GM18526 (cell line): ENCODE measurements around the gene ISOC2.
A peak's percentile ranks its signal among the peaks of the same experiment; 100 is the strongest.

ENCODE experiments used
- POLR2A ChIP-seq: IDR thresholded peaks from 3 replicates; pipeline ENCODE4 v1.6.1; 2011; ENCODE audit not compliant: insufficient read length; ENCODE audit errors: extremely low read depth

Gene ISOC2

GRCh38 chr19:55472463-55472862 lies 11.0 kb upstream of the ISOC2 start:
- TF ChIP-seq POLR2A: no peak

GRCh38 chr19:55471266-55471665 lies 9.8 kb upstream of the ISOC2 start:
- TF ChIP-seq POLR2A: no peak

DNA sequence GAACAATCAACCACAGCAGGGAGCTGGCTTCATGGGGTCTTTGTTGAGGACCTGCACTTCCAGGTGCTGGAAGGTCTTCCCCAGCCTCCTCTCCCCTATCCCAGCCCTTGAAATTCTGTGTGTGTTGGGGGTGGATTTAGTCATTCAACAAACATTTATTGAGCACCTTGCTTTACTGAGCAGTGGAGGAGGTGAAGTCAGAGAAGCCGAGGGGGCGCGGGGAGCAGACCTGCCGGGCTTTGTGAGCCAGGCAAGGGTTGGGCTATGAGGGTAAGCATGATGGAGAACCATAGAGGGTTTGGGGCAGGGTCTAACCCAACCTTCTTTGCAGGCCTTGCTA lies 6.6 kb upstream of the ISOC2 start:
- TF ChIP-seq POLR2A: no peak

DNA sequence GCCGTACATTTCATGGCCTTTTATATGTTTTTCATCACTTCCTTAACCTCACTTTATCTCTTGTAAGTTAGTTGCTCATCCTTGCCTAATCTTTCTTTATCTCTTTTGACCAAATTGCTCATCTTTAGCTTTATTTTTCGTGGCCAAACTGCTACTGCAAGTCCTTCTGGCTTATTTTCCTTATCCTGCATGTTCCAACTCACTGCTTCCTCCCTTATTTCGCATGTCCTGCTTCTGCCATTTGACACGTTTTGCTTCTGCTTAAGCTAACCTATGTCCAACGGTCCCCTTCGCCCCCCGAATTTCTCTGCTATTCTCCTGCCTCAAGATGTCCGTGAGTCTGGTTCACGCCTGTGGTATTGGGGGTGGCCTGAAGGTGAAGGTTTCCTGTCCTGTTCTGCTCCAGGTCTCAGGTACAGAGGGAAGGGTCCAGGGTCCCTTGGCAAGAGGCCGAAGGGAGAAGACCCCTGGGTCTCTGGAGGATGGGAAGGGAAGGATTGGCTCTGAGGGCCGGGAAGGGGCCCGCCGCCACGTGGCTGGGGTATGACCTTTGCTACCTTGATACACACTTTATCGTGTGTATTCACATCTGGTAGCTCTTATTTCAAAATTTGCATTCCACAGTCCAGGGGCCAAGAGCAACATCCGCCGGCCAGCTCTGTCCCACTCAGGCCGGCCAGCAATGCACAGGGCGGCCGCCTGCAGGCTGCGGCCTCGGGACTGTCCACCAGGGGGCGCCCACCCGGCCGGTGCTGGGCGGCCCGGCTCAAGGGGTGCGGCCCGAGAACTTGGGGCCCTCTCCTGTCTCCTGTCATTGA lies 6.0 kb upstream of the ISOC2 start:
- no peak for TF ChIP-seq POLR2A

- no peak for TF ChIP-seq POLR2A
These were observed 4.8 kb upstream of the ISOC2 start for GRCh38 chr19:55466241-55466614.

GRCh38 chr19:55465460-55466240 lies 4.2 kb upstream of the ISOC2 start:
- TF ChIP-seq POLR2A: no peak

GRCh38 chr19:55464662-55465054 lies 3.2 kb upstream of the ISOC2 start, which contains the start of gene C19orf85:
Gene C19orf85, minus strand, starts transcription at chr19:55464751. Its CDS starts 197 bp downstream, at chr19:55464554.
- no peak for TF ChIP-seq POLR2A

DNA sequence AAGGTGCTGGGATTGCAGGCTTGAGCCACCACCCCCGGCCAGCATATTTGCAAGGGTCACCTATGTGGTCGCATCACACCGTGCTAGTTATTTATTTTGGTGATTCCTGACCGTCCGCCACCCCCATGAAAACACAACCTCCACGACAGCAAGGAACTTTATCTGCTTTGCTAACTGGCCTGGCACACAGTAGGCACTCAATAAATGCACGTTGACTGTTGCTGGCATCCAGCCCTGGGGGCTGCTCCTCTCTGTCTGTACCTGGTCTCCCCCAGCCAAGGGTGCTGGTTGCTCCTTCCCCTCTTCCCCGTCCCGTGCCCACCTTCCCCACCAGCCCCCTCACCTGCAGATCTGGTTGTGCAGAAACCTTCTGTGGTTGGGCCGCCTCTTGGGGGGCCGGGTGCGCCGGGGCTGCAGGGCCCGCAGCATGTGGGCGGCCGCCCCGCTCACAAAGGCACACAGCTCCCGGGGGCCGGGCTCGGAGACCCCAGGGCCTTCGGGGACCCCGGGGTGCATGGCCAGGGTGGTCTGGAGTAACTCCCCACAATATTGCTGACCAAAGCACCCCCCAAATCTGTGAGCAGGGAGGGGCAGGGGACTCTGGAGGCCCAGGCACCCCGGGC lies 2.7 kb upstream of the ISOC2 start:
- TF ChIP-seq POLR2A: no peak

DNA sequence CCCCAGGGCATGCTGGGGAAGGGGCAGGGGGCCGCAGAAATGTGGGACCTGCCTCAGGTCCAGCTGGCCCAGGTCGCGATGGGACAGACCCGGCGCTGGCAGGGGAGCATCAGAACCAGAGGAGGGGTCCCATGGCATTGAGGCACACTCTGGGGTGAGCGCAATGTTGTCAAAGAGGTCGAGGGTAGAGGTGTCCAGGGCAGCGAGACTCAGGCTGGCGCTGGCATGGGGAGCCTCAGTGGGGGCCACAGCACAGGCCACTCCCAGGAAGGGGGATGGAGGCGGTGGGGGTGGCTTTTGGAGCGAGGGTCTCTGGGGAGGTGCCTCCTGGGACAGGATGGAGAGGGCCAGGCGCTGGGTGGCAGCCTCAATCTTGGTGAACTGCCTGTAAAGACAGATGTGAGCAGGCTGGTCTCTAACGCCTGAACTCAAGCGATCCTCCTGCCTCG lies 2.2 kb upstream of the ISOC2 start:
- TF ChIP-seq POLR2A: no peak

DNA sequence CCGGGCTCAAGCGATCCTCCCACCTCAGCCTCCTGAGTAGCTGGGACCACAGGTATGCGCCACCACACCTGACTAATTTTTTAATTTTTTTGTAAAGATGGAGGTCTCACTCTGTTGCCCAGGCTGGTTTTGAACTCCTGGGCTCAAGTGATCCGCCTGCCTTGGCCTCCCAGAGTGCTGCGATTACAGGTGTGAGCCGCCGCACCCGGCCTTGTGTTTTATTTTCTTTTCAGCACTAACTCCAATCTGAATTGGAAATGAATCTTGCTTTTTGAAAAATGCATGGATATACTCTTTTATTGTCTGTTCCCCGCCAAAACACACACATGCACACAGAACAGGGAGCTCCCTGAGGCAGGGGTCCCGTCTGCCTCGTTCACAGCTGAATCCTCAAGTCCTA lies 1.3 kb upstream of the ISOC2 start:
- no peak for TF ChIP-seq POLR2A

DNA sequence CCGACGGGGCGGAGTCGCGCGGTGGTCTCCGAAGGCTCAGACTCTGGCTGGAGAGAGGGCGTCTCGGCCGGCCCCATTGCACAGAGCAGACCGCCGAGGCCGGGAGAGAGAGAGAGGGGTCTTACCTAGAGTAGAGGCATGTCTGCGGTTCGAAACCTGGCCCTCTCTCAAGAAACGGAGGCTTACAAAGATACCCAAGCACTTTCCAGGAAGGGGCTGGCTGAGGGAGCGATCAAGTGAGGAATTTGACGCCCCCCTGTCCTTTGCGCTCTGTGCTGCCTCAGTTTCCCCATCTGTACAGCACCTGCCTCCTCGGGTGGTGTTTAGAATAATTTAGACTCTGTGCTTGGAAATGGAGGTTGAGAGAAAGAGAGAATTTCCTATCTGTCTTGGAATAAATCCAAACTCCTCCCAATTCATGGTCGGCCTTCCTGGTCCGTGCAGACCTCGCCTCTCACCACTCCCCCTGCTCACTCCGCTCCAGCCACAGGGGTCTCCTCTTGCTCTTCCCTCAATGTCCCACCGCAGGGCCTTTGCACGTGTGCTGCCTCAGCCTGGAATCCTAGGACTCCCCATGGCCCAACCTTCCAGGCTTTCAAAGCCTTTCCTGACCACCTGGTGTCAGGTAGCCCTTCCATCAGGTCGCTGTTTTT lies 658 bp upstream of the ISOC2 start:
- peak; percentile 43 for TF ChIP-seq POLR2A

DNA sequence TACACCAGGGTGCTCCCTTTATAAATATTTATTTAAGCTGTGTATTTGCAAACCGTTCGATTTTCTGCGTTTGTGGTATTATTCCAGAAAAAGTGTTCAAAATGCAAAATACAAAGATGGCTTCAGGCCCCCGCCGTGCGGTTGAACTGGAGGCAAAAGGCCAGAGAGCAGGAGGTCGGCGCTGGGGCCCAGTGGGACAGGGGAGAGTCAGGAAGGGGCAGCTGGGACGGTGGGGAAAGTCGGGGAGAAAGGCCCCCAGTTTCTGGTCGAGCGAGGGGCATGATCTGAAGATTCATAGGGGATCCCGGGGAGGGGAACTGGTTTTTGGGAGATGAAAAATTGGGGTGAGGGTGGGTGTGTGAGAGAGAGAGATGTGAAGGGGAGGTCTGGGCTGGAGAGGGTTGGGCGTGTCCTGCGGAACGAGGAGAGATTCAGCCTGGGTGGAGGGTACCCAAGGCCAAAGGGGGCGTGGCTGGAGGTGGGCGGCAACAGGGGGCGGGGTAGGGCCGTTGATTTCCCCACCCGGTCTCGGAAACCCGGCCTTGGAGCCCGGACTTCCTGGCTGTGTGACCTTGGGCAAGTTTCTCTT lies 678 bp downstream of the ISOC2 start:
- no peak for TF ChIP-seq POLR2A

DNA sequence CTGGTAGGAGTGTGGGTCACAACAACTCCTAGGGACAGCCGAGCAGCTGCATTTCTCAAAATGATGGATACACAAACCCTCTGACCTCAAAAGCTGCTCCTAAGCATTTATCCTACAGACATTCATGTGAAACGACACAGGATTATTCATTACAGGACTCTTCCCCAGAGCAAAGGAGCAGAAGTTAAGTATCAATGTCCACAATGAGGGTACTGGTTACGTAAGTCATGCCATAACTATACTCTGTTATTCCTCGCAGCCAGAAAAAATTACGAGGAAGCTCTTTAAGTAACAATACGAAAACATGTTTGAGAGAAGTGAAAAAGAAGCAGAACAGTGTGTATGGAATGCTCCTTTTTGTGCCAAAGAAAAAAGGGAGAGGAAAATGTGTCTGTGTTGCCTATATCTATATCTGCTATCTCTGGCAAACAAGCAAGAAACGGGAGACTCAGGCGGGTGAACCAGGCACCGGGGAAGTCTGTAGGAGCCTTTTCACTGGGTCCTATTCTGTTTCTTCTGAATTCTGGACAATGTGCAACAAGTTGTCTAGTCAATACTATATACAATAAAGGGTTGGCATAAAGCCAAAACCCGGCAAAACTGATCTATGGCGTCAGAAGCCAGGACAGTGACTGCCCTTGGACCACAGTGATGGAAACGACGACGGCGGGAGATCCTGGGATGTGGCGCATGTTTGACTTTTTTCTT lies 1.3 kb downstream of the ISOC2 start:
- no peak for TF ChIP-seq POLR2A

DNA sequence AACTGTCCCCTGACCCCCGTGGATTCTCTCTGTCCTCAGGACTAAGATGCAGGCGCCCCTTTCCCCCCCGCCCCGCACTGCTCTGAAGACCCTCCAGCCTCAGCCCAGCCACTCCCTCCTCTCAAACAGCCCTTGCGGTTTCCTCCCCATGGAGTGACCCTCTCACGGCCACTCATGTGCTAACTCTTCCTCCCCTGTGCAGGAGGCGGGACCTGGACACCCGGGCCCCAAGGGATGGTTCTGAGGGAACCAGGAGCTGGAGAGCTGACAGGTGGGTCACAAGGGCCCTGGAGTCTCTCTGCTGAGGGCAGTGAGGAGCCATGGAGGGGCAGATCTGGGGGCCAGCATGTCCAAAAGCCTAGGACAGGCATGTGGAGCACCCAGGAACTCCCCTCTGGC lies 1.9 kb downstream of the ISOC2 start:
- no peak for TF ChIP-seq POLR2A

DNA sequence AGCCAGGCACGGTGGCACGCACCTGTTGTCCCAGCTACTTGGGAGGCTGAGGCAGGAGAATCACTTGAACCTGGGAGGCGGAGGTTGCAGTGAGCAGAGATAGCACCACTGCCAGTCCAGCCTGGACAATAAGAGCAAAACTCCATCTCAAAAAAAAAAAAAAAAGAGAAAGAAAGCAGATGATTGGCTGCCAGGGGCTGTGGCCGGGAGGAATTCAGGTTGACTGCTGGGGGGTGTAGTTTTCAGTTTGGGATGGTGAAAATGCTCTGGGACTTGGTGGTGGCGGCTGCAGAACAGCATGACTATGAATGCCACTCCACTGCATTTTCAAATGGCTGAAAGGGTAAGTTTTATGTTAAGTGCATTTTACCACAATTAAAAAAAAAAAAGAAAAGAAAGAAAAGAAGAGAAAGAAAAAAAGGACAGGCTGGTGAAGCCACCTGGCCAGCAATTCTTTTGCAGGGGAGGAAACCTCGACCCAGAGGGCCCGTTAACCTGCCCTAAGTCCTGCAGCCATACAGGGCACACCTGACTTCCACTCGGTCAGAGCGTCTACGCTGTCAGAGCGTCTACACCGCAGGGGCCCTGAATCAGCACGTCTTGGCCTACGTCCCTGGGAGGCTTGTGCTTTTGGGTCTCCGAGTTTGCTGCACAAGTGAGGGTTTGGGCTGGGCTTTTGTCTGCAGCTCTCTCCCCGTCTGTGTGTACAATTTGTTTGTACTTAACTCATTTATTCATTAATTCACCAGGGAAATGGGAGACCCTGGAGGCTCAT lies 3.6 kb downstream of the ISOC2 start:
- no peak for TF ChIP-seq POLR2A
